ENCODE measurements around the gene SERPIND1.
"Not testable (repeated sequence)": the region's sequence is repeated elsewhere in the genome, so short reads cannot be mapped to it uniquely, and the experiment has no call there.

The SERPIND1 gene

DNA sequence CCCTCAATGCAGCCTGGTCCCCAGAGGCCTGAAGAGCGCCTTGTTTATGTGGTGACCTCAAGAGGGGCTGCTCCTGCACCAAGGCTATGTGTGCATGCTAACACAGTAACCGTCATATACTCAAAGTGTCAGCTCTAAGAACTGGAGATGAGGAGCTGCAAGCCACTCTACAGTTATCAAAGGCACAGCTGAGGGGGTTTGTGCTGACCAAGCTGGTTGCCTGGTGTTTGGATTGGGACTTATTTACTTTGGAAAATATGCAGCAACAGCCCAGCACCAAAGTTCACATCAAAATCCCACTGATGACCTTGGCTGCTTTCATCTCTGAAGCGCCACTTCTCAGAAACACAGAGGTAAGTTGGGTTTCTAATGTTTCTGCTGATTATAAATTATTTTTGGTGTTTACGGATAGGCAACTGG is at the start of gene SERPIND1:
TSS of gene SERPIND1 (plus strand) at position 321 of the 420 bp plus-strand sequence. CDS start 5,200 bp downstream, outside the sequence.
- no peak within 1 kb of the TSS for H3K27ac ChIP-seq (ENCODE audit: low read depth, low read length)
- no peaks in the 10 kb centered on the region for H3K27me3 ChIP-seq (ENCODE audit: insufficient read depth, low read length)
- peaks cover 7% of the 10 kb centered on the region for H3K4me1 ChIP-seq (ENCODE audit: control insufficient read depth, insufficient read depth, low read length, unreplicated experiment)
- no peaks in the 10 kb centered on the region for H3K36me3 ChIP-seq (ENCODE audit: insufficient read depth, low read length)
- no peaks in the 10 kb centered on the region for H3K79me2 ChIP-seq (ENCODE audit: control insufficient read depth, insufficient read depth, low read length, unreplicated experiment)
- H2AFZ ChIP-seq (ENCODE audit: low read length, unreplicated experiment): no peak within 1 kb of the TSS
- H3K4me3 ChIP-seq (ENCODE audit: low read depth, low read length): no peak within 1 kb of the TSS

DNA sequence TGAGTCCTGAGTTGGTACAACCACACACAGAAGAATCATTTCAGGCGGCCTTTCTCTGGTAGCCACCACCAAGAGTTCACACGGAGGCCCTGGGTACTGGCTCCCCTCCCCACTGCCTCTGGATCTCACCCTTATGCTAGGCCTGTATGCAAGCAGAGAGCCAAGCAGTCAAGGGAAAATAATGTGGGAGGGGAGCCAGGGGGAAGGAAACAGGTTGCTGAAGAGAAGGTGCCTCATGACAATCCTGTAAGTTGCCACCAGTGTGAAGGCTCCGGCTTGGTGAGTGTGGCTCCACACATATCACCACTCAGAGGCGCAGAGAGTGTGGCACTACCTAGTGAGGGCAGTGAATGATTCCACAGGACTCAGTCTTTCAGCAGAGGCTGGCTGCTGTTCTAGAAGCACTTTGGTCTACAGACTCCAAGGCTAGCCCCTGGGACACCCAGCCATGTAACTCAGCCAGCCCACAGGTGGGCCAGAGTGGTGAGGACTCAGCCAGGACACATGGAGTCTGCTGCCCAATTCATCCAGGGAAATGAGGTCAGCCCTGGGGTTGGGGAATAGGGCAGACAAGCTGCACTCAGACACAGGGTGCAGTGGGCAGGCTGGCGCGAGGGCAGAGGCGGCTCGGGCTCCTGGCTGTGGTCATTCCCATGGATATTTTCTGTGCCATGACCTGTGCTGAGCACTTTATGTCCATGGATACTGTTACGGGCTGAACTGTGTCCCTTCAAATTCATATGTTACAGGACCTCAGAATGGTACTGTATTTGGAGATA is 49.0 kb upstream of the SERPIND1 start:
- H3K4me1 ChIP-seq (ENCODE audit: control insufficient read depth, insufficient read depth, low read length, unreplicated experiment): no peaks in the 10 kb centered on the region
- H2AFZ ChIP-seq (ENCODE audit: low read length, unreplicated experiment): no peak overlapping the region
- no peak overlapping the region for H3K27ac ChIP-seq (ENCODE audit: low read depth, low read length)
- no peaks in the 10 kb centered on the region for H3K27me3 ChIP-seq (ENCODE audit: insufficient read depth, low read length)
- H3K36me3 ChIP-seq (ENCODE audit: insufficient read depth, low read length): no peaks in the 10 kb centered on the region
- no peak overlapping the region for H3K4me3 ChIP-seq (ENCODE audit: low read depth, low read length)
- no peaks in the 10 kb centered on the region for H3K79me2 ChIP-seq (ENCODE audit: control insufficient read depth, insufficient read depth, low read length, unreplicated experiment)

DNA sequence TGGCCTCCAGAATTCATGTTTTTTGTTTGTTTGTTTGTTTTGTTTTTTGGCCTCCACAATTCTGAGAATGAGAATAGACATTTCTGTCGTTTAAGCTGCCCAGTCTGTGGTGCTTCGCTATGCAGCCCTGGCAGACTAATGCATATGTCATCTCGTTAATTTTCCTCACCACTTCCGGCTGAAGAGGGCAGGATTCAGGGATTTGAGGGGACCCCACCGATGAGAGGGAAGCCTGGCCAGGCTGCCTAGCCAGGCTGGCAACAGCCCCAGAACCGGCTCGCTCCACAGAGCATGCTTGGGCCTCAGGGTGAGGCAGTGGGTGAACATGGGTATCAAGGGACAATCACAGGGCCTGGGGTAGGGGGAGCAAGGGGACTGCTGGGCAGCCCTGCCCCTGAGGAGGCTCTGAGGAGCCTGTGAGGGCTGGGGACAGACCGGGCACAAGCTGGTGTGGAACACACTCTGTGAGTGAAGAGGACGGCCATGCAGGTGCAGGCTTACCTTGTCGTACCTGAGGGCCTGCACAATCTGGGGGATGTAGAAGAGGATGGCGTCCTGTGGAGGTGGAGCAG is 47.8 kb upstream of the SERPIND1 start:
- Histone ChIP-seq H3K27ac (ENCODE audit: low read depth, low read length) (no peak overlapping the region), H3K27me3 (ENCODE audit: insufficient read depth, low read length) (no peaks in the 10 kb centered on the region), H2AFZ (ENCODE audit: low read length, unreplicated experiment) (no peak overlapping the region), H3K4me3 (ENCODE audit: low read depth, low read length) (no peak overlapping the region), H3K36me3 (ENCODE audit: insufficient read depth, low read length) (no peaks in the 10 kb centered on the region), H3K79me2 (ENCODE audit: control insufficient read depth, insufficient read depth, low read length, unreplicated experiment) (no peaks in the 10 kb centered on the region), H3K4me1 (ENCODE audit: control insufficient read depth, insufficient read depth, low read length, unreplicated experiment) (no peaks in the 10 kb centered on the region)

DNA sequence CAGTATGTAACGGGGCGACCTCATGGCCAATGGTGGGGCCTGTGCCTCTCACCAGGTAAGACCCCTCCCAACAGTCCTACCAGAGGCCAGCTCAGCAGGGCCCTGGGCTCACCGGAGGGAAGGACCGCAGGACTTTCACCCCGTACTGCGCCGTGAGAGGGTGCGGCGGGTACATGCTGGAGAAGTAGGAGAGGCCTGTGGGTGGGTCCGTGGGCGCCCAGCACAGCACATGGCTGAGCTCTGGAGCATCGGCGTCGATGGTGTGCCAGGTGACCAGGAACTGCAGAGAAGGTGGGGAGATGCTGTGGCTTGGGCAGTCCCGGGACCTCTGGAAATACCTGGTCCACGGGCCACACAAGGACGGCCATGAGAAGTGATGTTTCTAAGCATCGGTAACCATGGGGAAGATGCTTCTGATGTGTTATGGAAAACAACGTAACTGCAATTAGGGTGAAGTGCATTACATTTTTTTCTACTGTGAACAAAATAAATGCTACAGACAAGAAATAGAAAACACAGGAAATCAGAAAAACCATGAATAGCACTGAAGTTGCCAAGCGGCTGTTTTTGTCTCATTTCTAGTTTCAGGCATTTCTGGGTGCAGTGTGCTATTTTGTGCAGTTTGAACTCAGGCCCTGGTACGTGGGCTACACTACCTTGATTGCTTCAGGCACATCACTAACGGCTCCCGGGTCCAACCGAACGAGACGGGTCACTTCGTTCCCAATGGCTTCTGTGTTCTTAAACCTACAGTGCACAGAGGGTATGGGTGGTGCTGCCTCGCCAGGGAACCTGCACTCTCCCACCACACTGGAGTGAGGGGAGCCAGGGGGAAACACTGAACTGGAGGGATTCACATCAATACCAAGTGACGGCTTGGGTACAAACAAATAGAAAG is 46.5 kb upstream of the SERPIND1 start:
- Histone ChIP-seq H2AFZ (ENCODE audit: low read length, unreplicated experiment) (no peak overlapping the region), H3K79me2 (ENCODE audit: control insufficient read depth, insufficient read depth, low read length, unreplicated experiment) (no peaks in the 10 kb centered on the region)

DNA sequence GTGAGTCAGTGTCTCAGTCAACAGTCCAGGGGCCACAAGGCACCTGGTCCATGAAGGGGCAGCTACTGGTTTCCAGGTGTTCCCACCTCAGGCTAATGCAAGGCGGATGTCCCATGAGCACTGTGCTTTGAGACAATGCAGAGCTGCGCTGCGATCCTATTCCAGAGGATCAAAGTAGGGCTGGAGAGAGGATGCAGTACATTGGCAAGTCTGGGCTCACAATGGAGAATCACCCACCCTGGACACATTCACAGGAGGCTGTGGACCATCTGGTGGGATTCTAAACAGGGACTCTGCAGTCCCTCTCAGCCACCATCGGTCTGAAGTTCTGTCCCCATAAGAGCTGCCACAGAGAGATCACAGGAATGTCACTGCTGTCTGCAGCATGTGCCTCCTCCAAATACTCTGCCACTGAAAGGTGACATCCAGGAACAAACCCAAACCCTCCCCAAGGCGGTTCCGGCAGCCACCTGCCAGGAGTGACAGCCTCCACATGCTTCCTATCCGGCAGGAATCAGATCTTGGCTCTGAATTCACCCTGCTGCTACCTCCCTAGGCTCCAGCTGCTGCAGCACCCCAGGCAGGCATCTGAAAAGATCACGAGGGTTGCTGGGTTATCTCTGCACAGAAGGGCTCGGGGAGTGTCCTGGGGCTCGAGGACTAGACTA is 45.3 kb upstream of the SERPIND1 start:
- Histone ChIP-seq H3K4me3 (ENCODE audit: low read depth, low read length) (no peak overlapping the region), H3K36me3 (ENCODE audit: insufficient read depth, low read length) (no peaks in the 10 kb centered on the region), H3K27ac (ENCODE audit: low read depth, low read length) (no peak overlapping the region), H2AFZ (ENCODE audit: low read length, unreplicated experiment) (no peak overlapping the region), H3K79me2 (ENCODE audit: control insufficient read depth, insufficient read depth, low read length, unreplicated experiment) (no peaks in the 10 kb centered on the region), H3K27me3 (ENCODE audit: insufficient read depth, low read length) (no peaks in the 10 kb centered on the region), H3K4me1 (ENCODE audit: control insufficient read depth, insufficient read depth, low read length, unreplicated experiment) (no peaks in the 10 kb centered on the region)

More for the DNA sequence above, 46.5 kb upstream of the SERPIND1 start:
- H3K4me3 ChIP-seq (ENCODE audit: low read depth, low read length): no peak overlapping the region
- H3K4me1 ChIP-seq (ENCODE audit: control insufficient read depth, insufficient read depth, low read length, unreplicated experiment): no peaks in the 10 kb centered on the region
- no peaks in the 10 kb centered on the region for H3K36me3 ChIP-seq (ENCODE audit: insufficient read depth, low read length)
- H3K27ac ChIP-seq (ENCODE audit: low read depth, low read length): no peak overlapping the region
- no peaks in the 10 kb centered on the region for H3K27me3 ChIP-seq (ENCODE audit: insufficient read depth, low read length)

- Histone ChIP-seq H2AFZ (ENCODE audit: low read length, unreplicated experiment) (no peak overlapping the region), H3K4me1 (ENCODE audit: control insufficient read depth, insufficient read depth, low read length, unreplicated experiment) (no peaks in the 10 kb centered on the region), H3K27ac (ENCODE audit: low read depth, low read length) (no peak overlapping the region), H3K36me3 (ENCODE audit: insufficient read depth, low read length) (no peaks in the 10 kb centered on the region), H3K27me3 (ENCODE audit: insufficient read depth, low read length) (no peaks in the 10 kb centered on the region), H3K4me3 (ENCODE audit: low read depth, low read length) (no peak overlapping the region), H3K79me2 (ENCODE audit: control insufficient read depth, insufficient read depth, low read length, unreplicated experiment) (no peaks in the 10 kb centered on the region)
These were observed 44.7 kb upstream of the SERPIND1 start for GRCh38 chr22:20729194-20729593.

GRCh38 chr22:20732431-20732830 is 41.5 kb upstream of the SERPIND1 start:
- H3K4me1 ChIP-seq (ENCODE audit: control insufficient read depth, insufficient read depth, low read length, unreplicated experiment); H2AFZ ChIP-seq (ENCODE audit: low read length, unreplicated experiment); H3K27ac ChIP-seq (ENCODE audit: low read depth, low read length); H3K4me3 ChIP-seq (ENCODE audit: low read depth, low read length); H3K36me3 ChIP-seq (ENCODE audit: insufficient read depth, low read length); H3K27me3 ChIP-seq (ENCODE audit: insufficient read depth, low read length); H3K79me2 ChIP-seq (ENCODE audit: control insufficient read depth, insufficient read depth, low read length, unreplicated experiment): not testable (repeated sequence)

- H3K36me3 ChIP-seq (ENCODE audit: insufficient read depth, low read length); H3K27ac ChIP-seq (ENCODE audit: low read depth, low read length); H3K4me1 ChIP-seq (ENCODE audit: control insufficient read depth, insufficient read depth, low read length, unreplicated experiment); H3K4me3 ChIP-seq (ENCODE audit: low read depth, low read length); H3K79me2 ChIP-seq (ENCODE audit: control insufficient read depth, insufficient read depth, low read length, unreplicated experiment); H2AFZ ChIP-seq (ENCODE audit: low read length, unreplicated experiment); H3K27me3 ChIP-seq (ENCODE audit: insufficient read depth, low read length): not testable (repeated sequence)
These were observed 38.4 kb upstream of the SERPIND1 start for GRCh38 chr22:20735356-20736162.

DNA sequence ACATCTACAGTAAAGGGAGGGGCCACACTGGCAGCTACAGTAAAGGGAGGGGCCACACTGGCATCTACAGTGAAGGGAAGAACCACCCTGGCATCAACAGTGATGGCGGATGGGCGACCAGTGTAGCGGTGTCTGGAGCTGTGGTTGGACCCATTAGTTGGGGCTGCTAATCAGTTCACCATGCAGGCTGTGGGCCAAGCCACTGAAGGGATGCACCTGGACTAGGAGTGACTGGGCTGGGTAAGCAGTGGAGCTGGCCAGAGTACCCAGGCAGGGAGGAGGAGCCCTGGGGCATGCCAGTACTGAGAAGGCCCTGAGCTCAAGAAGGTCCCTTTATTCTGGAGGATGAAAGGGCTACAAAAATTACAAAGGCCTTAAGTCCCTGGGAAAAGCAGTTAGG is 37.0 kb upstream of the SERPIND1 start:
- not testable (repeated sequence) for H3K4me3 ChIP-seq (ENCODE audit: low read depth, low read length); H3K27ac ChIP-seq (ENCODE audit: low read depth, low read length); H2AFZ ChIP-seq (ENCODE audit: low read length, unreplicated experiment); H3K4me1 ChIP-seq (ENCODE audit: control insufficient read depth, insufficient read depth, low read length, unreplicated experiment); H3K79me2 ChIP-seq (ENCODE audit: control insufficient read depth, insufficient read depth, low read length, unreplicated experiment); H3K27me3 ChIP-seq (ENCODE audit: insufficient read depth, low read length)
- 0 out of 2 replicates have a peak, but pooled peaks cover 10% of the 10 kb centered on the region for H3K36me3 ChIP-seq (ENCODE audit: insufficient read depth, low read length)
